Activated CD4-positive, alpha-beta T cell treated with anti-CD3 and anti-CD28 coated beads, Interleukin-2, amount 10 ng/mL, durations not matched to agents 24 days and 14 days (primary cell): Measurements from ENCODE around the gene SERPINI1. TPM values are rescaled to one million over a fixed set of nuclear protein-coding genes. Genes with fewer than 3 reads are reported as not detected.

Experiments used
- total RNA-seq: library from RNA; stranded (reverse); gene quantifications from 2 replicates; pipeline ENCODE4 v1.2.3, GENCODE V29; 2022

Gene SERPINI1
- total RNA-seq, 1 donor from 2014 or later, result 0.49 TPM

Other genes starting within 250 kb of the SERPINI1 start
- gene WDR49, start 81.8 kb upstream of the SERPINI1 start, total RNA-seq, result 0.09 and 0.12 TPM in 2 replicates
- gene PDCD10, start 829 bp upstream of the SERPINI1 start, total RNA-seq, result 73.9 and 76.1 TPM in 2 replicates